HUES48 (cell line): ENCODE results near the gene HOXD10.

ENCODE experiments used
- H3K27ac ChIP-seq: one replicate; pipeline ENCODE4 v1.7.0; 2013; ENCODE audit warnings: low read depth, low read length, inconsistent platforms
- H3K27me3 ChIP-seq: 2 replicates; pipeline ENCODE4 v1.6.1; 2013; ENCODE audit warnings: mild to moderate bottlenecking, low read length; ENCODE audit not compliant: control insufficient read depth, insufficient read depth
- H3K36me3 ChIP-seq: 2 replicates; pipeline ENCODE4 v1.6.1; 2013; ENCODE audit warnings: low read length; ENCODE audit not compliant: control insufficient read depth, insufficient read depth
- H3K4me1 ChIP-seq: 2 replicates; pipeline ENCODE4 v1.6.1; 2013; ENCODE audit warnings: mild to moderate bottlenecking, low read length; ENCODE audit not compliant: control insufficient read depth, insufficient read depth
- H3K4me3 ChIP-seq: 2 replicates; pipeline ENCODE4 v1.5.1; 2013; ENCODE audit warnings: mild to moderate bottlenecking, low read depth, low read length
- H3K9ac ChIP-seq: 2 replicates; pipeline ENCODE4 v1.6.1; 2013; ENCODE audit warnings: mild to moderate bottlenecking, low read depth, low read length, moderate library complexity
- H3K9me3 ChIP-seq: 2 replicates; pipeline ENCODE4 v1.6.1; 2013; ENCODE audit warnings: low read length; ENCODE audit not compliant: control insufficient read depth, insufficient read depth

Gene HOXD10

GRCh38 chr2:176091329-176092258 is 25.0 kb upstream of the HOXD10 start:
- Histone ChIP-seq H3K9me3 (no peaks in the 10 kb centered on the region), H3K27ac (no peak overlapping the region), H3K27me3 (peaks cover 99% of the 10 kb centered on the region), H3K36me3 (no peaks in the 10 kb centered on the region), H3K9ac (no peak overlapping the region), H3K4me1 (peaks cover 29% of the 10 kb centered on the region), H3K4me3 (no peak overlapping the region)

GRCh38 chr2:176092270-176093144 is 24.1 kb upstream of the HOXD10 start, which contains the start of gene HOXD13:
HOXD13 (plus strand) TSS chr2:176092721; CDS start chr2:176092891, 170 bp downstream.
- Histone ChIP-seq H3K9ac (no peak within 1 kb of the TSS), H3K4me3 (peak within 1 kb of the TSS; percentile 45), H3K27ac (no peak within 1 kb of the TSS), H3K27me3 (peaks cover 99% of the 10 kb centered on the region), H3K36me3 (no peaks in the 10 kb centered on the region), H3K4me1 (peaks cover 33% of the 10 kb centered on the region), H3K9me3 (no peaks in the 10 kb centered on the region)

GRCh38 chr2:176093145-176093897 is 23.3 kb upstream of the HOXD10 start:
- no peak overlapping the region for H3K27ac ChIP-seq
- H3K4me3 ChIP-seq = peak overlapping the region; percentile 45
- no peaks in the 10 kb centered on the region for H3K9me3 ChIP-seq
- H3K9ac ChIP-seq = no peak overlapping the region
- peaks cover 32% of the 10 kb centered on the region for H3K4me1 ChIP-seq
- H3K36me3 ChIP-seq = no peaks in the 10 kb centered on the region
- peaks cover 99% of the 10 kb centered on the region for H3K27me3 ChIP-seq

- Histone ChIP-seq H3K9me3 (no peaks in the 10 kb centered on the region), H3K27me3 (peaks cover 99% of the 10 kb centered on the region), H3K9ac (no peak overlapping the region), H3K36me3 (no peaks in the 10 kb centered on the region), H3K4me1 (peaks cover 33% of the 10 kb centered on the region), H3K4me3 (no peak overlapping the region), H3K27ac (no peak overlapping the region)
Observed at GRCh38 chr2:176093898-176094249, 22.7 kb upstream of the HOXD10 start.

- Histone ChIP-seq H3K9ac (no peak overlapping the region), H3K27me3 (peaks cover 99% of the 10 kb centered on the region), H3K9me3 (no peaks in the 10 kb centered on the region), H3K4me3 (no peak overlapping the region), H3K36me3 (no peaks in the 10 kb centered on the region), H3K4me1 (peaks cover 32% of the 10 kb centered on the region), H3K27ac (no peak overlapping the region)
Observed at GRCh38 chr2:176094349-176094748, 22.2 kb upstream of the HOXD10 start.

GRCh38 chr2:176095421-176095820 is 21.2 kb upstream of the HOXD10 start:
- no peak overlapping the region for H3K27ac ChIP-seq
- peaks cover 99% of the 10 kb centered on the region for H3K27me3 ChIP-seq
- no peak overlapping the region for H3K4me3 ChIP-seq
- no peaks in the 10 kb centered on the region for H3K9me3 ChIP-seq
- no peak overlapping the region for H3K9ac ChIP-seq
- H3K4me1 ChIP-seq = peaks cover 36% of the 10 kb centered on the region
- no peaks in the 10 kb centered on the region for H3K36me3 ChIP-seq

- peak overlapping the region; percentile 55 for H3K4me3 ChIP-seq
- H3K27me3 ChIP-seq = peaks cover 99% of the 10 kb centered on the region
- no peaks in the 10 kb centered on the region; the same call in 1 of the 2 replicates for H3K9me3 ChIP-seq
- H3K36me3 ChIP-seq = no peaks in the 10 kb centered on the region
- H3K27ac ChIP-seq = no peak overlapping the region
- no peak overlapping the region for H3K9ac ChIP-seq
- peaks cover 36% of the 10 kb centered on the region for H3K4me1 ChIP-seq
Observed at GRCh38 chr2:176096243-176096985, 20.2 kb upstream of the HOXD10 start.

- Histone ChIP-seq H3K4me3 (peak overlapping the region; percentile 55), H3K27me3 (peaks cover 99% of the 10 kb centered on the region), H3K9ac (no peak overlapping the region), H3K27ac (peak overlapping the region; percentile 56), H3K4me1 (peaks cover 33% of the 10 kb centered on the region), H3K9me3 (no peaks in the 10 kb centered on the region; the same call in 1 of the 2 replicates), H3K36me3 (no peaks in the 10 kb centered on the region)
Observed at GRCh38 chr2:176096986-176097819, 19.4 kb upstream of the HOXD10 start.

GRCh38 chr2:176097820-176098365 is 18.7 kb upstream of the HOXD10 start:
- H3K9me3 ChIP-seq = no peaks in the 10 kb centered on the region; the same call in 1 of the 2 replicates

More at GRCh38 chr2:176097820-176098365, 18.7 kb upstream of the HOXD10 start:
- H3K4me1 ChIP-seq = peaks cover 33% of the 10 kb centered on the region
- peaks cover 100% of the 10 kb centered on the region for H3K27me3 ChIP-seq
- no peak overlapping the region for H3K9ac ChIP-seq
- H3K36me3 ChIP-seq = no peaks in the 10 kb centered on the region
- peak overlapping the region; percentile 12 for H3K4me3 ChIP-seq
- H3K27ac ChIP-seq = no peak overlapping the region
